ENCODE data around the gene ZBTB2.
"Not testable (repeated sequence)": the region's sequence is repeated elsewhere in the genome, so short reads cannot be mapped to it uniquely, and the experiment has no call there.

The ZBTB2 gene

DNA sequence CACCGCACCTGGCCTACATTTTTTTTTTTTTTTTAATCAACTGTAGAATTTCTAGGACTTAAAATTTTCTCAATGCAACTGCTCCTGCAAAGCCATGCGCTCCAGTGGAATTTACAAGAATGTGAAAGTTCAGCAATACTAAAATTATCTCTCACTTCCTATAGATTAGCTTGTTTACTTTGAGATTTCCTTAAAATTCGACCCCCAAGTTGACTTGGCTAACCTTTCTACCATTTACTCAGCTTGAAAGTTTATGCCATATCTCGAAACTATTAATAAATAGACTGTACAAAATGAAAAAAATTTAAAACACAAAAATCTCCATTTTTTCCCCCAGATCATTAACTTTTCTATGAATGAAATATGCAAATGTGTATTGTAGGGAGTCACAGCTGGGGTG lies 64.3 kb downstream of the ZBTB2 start:
- DNase-seq (ENCODE audit: low read depth): no peak

DNA sequence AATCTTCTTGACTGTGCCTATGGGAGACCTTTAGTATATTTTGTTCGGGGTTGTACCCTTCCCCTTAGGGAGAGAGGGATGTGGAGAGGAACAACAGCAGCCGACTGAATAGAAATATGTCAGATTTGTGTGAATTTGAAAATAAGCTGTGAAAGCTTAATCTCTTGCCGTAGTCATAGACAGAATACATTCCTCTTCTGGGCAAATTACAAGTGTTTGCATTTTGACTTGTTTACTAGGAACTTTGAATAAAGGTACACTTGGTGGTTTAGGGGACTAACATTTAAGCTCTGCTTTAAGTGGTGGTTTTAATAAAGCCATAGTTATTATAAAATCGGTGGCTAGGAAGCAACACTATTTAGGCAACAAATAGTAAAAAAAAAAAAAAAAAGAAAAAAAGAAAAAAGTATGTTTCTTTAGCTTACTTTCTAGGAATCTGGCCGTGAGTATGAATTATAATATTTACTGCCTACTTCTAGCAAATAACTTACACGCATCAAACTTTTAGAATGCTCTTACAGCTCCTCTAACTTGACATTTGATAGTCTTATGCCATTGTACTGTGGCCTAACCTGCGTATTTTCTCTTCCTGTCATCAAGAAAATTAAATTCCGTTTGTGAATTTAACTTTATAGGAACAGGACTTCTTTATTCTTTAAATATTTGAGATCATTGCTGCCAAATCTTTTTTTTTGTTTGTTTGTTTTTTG lies 65.1 kb downstream of the ZBTB2 start:
- DNase-seq (ENCODE audit: low read depth): no peak

DNA sequence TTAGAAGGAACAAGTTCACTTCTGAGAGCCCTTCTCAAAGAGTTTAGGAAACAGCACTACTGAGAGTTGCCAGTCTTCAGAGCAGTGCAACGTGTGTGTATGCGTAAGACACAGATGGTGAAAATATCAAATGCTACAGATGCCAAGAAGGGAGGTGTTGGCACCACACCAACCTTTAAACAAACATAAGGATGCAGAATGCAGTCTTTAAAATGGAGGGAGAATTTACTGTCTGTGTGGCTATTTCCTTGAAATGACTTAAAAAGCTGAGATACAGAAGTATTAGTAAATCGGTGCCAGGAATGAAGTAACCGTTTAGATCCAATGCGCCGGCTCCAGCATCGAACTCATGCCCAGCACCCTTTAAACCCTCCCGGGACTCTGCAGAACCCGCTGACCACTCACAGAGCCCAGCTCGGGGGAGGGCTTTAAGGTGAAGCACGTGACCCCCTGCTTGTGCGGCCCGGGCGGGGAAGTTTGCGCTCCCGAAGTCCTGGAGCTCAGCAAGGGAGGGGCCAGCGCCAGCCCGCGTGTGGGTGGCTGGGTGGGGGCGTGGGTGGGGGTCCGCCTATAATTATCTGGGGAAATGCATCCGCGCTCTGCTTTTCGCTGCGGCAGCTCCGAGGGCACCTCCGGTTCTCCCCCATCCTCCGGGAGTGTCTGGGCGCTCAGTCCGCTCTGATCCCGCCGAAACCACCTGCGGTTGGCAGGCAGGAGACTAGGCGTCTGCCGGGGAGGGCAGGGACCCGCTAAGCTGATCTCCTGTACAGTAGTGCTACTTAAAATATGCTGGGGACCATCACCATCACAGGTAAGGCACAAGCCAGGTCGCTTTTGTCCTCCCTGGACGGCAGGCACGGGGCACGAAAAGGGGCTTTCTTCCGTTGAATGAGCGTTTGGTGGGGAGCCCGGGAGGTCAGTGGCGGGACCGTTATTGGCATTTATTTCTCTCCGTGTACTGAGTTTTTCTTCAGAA lies 66.0 kb downstream of the ZBTB2 start:
- DNase-seq (ENCODE audit: low read depth): peak; percentile 54

DNA sequence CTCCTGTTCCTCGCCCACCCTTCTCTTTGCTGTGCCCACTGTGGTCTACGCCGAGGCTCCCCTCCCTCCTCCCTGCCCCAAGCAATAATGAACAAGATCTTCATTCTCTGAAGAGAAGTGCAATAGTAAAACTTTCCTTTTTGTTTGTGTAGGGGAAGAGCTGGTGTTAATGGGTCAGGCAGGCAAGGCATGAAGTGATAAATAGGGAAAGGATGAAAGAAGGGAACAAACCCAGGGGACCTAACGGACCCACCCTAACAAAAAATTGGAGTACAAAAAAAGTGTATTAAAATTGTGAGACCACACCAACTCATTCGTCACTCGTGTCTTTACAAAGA lies 66.9 kb downstream of the ZBTB2 start:
- no peak for DNase-seq (ENCODE audit: low read depth)

DNA sequence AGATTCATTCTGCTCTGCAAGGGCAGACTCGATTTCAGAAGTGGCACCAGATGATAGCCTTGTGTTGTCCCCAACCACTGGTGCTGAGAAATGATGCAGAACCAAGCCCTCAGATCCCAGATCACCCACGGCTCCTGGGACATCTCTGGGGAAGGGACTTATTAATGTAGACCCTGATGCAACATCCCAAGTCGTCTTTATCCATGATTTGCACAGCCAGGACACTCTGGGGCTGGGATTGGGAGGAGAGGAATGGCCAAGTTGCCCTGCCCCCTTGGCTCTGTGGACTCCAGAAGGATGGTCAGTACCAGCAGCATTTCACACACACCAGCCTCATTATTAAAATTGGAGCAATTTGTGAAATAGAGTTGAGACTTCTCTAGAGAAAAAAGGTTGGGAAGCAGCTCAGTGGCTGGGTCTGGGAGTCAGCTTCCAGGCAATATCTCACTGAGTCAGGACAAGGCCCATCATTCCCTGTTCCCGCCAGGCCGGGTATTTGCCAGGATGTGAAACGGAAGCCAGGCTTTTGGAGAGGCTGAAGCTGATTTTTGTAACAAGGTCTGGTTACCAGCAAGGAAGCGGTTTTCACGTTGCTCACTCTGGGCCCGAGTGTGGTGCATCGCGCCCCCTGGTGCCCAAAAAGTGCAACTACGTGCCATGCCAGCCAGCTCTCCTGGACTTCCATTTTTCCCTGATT lies 67.4 kb downstream of the ZBTB2 start:
- peak; percentile 78 for DNase-seq (ENCODE audit: low read depth)

DNA sequence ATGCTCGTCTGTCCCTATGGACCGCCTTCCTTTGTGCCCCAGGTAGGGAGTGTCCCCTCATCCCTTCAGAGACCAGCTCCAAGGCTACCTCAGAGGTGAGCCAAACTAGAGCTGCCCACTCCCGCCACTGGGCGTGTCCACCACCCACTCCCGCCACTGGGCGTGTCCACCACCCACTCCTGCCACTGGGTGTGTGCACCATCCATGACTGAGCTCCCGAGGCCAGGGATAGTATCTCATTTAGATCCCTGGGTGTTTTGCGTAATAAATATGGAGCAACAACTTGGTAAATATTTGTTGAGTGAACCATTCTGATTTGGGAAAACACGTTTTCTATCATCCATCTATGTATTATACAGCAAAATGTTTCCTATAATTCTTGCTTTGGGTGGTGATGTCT lies 68.8 kb downstream of the ZBTB2 start:
- peak; percentile 51 for DNase-seq (ENCODE audit: low read depth)

DNA sequence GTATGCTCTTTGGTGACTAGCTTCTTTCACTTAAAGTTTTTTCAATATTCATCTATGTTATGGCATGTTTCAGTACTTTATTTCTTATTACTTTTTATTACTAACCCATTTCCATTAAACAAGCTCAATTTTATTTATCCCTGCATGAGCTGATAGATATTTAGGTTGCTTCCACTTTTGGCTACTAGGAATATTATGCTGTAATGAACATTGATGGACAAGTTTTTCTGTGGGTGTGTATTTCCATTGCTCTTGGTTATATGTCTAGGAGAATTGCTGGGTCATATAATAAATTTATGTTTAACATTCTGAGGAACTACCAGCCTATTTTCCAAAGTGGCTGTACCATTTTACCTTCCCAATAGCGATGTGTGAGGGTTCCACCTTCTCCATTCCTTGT lies 69.9 kb downstream of the ZBTB2 start:
- DNase-seq (ENCODE audit: low read depth): no peak

DNA sequence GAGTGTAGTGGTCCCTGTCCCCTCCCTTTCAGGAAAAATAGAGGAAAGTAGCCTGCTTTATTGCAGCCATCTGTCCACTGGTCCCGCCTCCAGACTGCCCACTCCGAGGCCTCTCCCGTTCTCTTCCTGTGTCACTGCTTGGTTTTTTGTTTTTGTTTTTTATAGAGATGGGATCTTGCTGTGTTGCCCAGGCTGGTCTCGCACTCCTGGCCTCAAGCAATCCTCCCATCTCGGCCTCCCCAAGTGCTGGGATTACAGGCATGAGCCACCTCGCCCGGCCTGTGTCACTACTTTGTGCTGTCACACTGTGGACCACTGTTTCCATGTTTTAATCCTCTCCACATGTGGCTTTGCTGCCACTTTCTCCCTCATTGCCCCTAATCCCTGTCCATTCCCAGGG lies 71.2 kb downstream of the ZBTB2 start:
- DNase-seq (ENCODE audit: low read depth): no peak

DNA sequence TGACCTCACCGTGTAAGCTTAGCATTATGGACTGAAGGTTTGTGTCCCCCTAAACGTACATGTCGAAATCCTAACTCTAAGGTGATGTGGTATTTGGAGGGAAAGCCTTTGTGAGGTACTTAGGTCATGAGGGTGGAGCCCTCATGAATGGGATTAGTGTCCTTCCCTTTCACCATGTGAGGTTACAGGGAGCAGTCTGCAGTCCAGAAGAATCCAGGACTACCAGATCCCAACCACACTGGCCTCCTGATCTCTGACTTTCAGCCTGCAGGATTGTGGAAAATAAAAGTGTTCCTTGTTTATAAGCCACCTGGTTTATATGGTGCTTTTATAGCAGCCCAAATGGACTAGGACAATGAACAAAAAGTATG lies 73.4 kb downstream of the ZBTB2 start:
- no peak for DNase-seq (ENCODE audit: low read depth)

DNA sequence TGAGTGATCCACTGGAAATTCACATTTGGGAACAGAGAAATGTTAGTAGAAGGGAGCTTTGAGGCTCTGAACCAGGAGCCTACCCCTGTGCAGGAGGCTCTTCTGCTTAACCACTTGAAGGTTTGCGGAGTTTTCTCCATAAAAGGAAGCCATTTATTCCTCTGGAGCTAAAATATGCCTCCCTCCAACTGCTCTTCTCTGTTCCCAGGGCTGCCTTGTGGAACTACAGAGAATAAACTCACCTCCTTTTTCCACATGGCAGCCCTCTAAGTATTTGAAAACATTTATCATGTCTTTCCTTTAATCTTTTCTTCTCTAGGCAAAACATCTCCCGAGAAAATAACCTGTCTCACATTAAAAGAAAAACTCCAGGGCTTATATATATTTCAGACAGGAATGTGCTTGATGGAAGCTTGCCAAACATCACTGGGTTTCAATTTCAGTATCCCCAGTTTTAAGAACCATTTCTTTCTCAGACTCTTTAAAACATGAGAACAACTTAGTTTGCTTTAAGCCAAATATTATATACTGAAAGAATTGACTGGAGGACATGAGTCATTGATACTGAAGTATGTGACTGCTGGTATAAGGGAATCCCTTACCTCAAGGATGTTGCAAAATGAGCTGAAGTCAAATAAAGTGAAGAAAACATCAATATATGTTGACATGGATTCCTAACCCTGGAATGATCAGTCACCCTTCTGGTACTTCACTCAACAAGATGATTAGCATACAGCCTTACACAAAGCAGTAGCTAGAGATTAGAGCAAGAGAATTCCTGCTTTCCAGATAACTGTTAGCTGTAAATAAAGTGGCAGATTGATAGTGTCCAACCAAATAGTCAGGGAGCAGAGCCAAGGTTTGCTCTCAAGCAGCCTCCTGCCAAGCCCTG lies 74.0 kb downstream of the ZBTB2 start:
- DNase-seq (ENCODE audit: low read depth): peak; percentile 95

DNA sequence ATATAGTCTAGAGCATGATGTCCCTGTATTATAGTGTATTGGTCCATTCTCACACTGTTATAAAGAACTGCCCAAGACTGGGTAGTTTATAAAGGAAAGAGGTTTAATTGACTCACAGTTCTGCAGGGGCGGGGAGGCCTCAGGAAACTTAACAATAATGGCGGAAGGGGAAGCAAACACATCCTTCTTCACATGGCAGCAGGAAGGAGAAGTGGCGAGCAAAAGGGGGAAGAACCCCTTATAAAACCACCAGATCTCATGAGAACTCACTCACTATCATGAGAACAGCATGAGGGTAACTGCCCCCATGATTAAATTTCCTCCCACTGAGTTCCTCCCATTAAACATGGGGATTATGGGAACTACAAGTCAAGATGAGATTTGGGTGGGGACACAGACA lies 75.7 kb downstream of the ZBTB2 start:
- DNase-seq (ENCODE audit: low read depth): not testable (repeated sequence)
